Activated naive CD8-positive, alpha-beta T cell treated with anti-CD3 and anti-CD28 coated beads, Interleukin-2, amount 50 U/mL, for 24 hours (primary cell): ENCODE data around the gene ZNF428.
"Not testable (repeated sequence)": the region's sequence is repeated elsewhere in the genome, so short reads cannot be mapped to it uniquely, and the experiment has no call there.

Experiments
- ATAC-seq: fragments of 150-1000 bp; cut with Tn5 transposase; one replicate; pipeline ENCODE4 v1.10.0; 2021
- DNase-seq: peaks from one replicate; pipeline ENCODE4 v3.0.0; 2021
- H3K27ac Mint-ChIP-seq: one replicate; pipeline ENCODE4 v1.8.0; 2021; ENCODE audit warnings: mild to moderate bottlenecking, mixed read lengths
- H3K27me3 Mint-ChIP-seq: one replicate; pipeline ENCODE4 v1.8.0; 2021; ENCODE audit warnings: mixed read lengths
- H3K36me3 Mint-ChIP-seq: one replicate; pipeline ENCODE4 v1.8.0; 2021; ENCODE audit warnings: low read depth, mixed read lengths
- H3K4me1 Mint-ChIP-seq: one replicate; pipeline ENCODE4 v1.8.0; 2021; ENCODE audit warnings: mixed read lengths
- H3K4me3 Mint-ChIP-seq: one replicate; pipeline ENCODE4 v1.8.0; 2021; ENCODE audit warnings: mild to moderate bottlenecking, moderate library complexity, mixed read lengths
- H3K9me3 Mint-ChIP-seq: one replicate; pipeline ENCODE4 v1.8.0; 2021; ENCODE audit warnings: mixed read lengths

The ZNF428 gene

GRCh38 chr19:43595999-43596841 lies 23.2 kb downstream of the ZNF428 start, which contains the start of the genes IRGQ and ZNF576:
TSS of gene IRGQ (minus strand) at chr19:43596134. CDS start at chr19:43595338, 796 bp downstream.
TSS of gene ZNF576 (plus strand) at chr19:43596595. CDS start at chr19:43597109, 514 bp downstream.
- Mint-ChIP-seq H3K4me1 (peaks cover 36% of the 10 kb centered on the region), H3K9me3 (no peaks in the 10 kb centered on the region), H3K4me3 (peak within 1 kb of the TSS; percentile 91), H3K27me3 (peaks cover 2% of the 10 kb centered on the region), H3K27ac (peak within 1 kb of the TSS; percentile 99), H3K36me3 (peaks cover 28% of the 10 kb centered on the region)
- DNase-seq, result peak; percentile 100
- ATAC-seq, result peak; percentile 75

- ATAC-seq (no peak), DNase-seq (no peak)
- peaks cover 32% of the 10 kb centered on the region for H3K36me3 Mint-ChIP-seq
- H3K9me3 Mint-ChIP-seq, result no peaks in the 10 kb centered on the region
- peak overlapping the region; percentile 91 for H3K4me3 Mint-ChIP-seq
- peaks cover 2% of the 10 kb centered on the region for H3K27me3 Mint-ChIP-seq
- peaks cover 38% of the 10 kb centered on the region for H3K4me1 Mint-ChIP-seq
- H3K27ac Mint-ChIP-seq, result peak overlapping the region; percentile 99
Measured at GRCh38 chr19:43595605-43595998, 23.8 kb downstream of the ZNF428 start.

GRCh38 chr19:43594710-43595604 lies 24.5 kb downstream of the ZNF428 start:
- H3K9me3 Mint-ChIP-seq, result no peaks in the 10 kb centered on the region
- peak overlapping the region; percentile 91 for H3K4me3 Mint-ChIP-seq
- DNase-seq, result peak; percentile 73

GRCh38 chr19:43594081-43594697 lies 25.2 kb downstream of the ZNF428 start:
- H3K36me3 Mint-ChIP-seq, result peaks cover 38% of the 10 kb centered on the region
- H3K27ac Mint-ChIP-seq, result peak overlapping the region; percentile 31
- peaks cover 2% of the 10 kb centered on the region for H3K27me3 Mint-ChIP-seq
- no peaks in the 10 kb centered on the region for H3K9me3 Mint-ChIP-seq
- H3K4me3 Mint-ChIP-seq, result peak overlapping the region; percentile 91
- no peak for ATAC-seq
- DNase-seq, result no peak
- peaks cover 47% of the 10 kb centered on the region for H3K4me1 Mint-ChIP-seq

More at GRCh38 chr19:43594710-43595604, 24.5 kb downstream of the ZNF428 start:
- peak overlapping the region; percentile 99 for H3K27ac Mint-ChIP-seq
- peak; percentile 55 for ATAC-seq
- peaks cover 43% of the 10 kb centered on the region for H3K4me1 Mint-ChIP-seq
- peaks cover 2% of the 10 kb centered on the region for H3K27me3 Mint-ChIP-seq
- peaks cover 36% of the 10 kb centered on the region for H3K36me3 Mint-ChIP-seq

GRCh38 chr19:43592800-43593350 lies 26.6 kb downstream of the ZNF428 start:
- Mint-ChIP-seq H3K4me3 (no peak overlapping the region), H3K36me3 (peaks cover 37% of the 10 kb centered on the region), H3K4me1 (peaks cover 40% of the 10 kb centered on the region), H3K27me3 (peaks cover 2% of the 10 kb centered on the region), H3K27ac (no peak overlapping the region), H3K9me3 (no peaks in the 10 kb centered on the region)
- ATAC-seq (no peak), DNase-seq (no peak)

- peaks cover 31% of the 10 kb centered on the region for H3K36me3 Mint-ChIP-seq
- peaks cover 33% of the 10 kb centered on the region for H3K4me1 Mint-ChIP-seq
- H3K9me3 Mint-ChIP-seq, result no peaks in the 10 kb centered on the region
- no peak overlapping the region for H3K4me3 Mint-ChIP-seq
- no peak for ATAC-seq
- no peak for DNase-seq
- peaks cover 2% of the 10 kb centered on the region for H3K27me3 Mint-ChIP-seq
- H3K27ac Mint-ChIP-seq, result no peak overlapping the region
Measured at GRCh38 chr19:43591904-43592772, 27.3 kb downstream of the ZNF428 start.

GRCh38 chr19:43589678-43590077 lies 29.8 kb downstream of the ZNF428 start:
- peaks cover 28% of the 10 kb centered on the region for H3K4me1 Mint-ChIP-seq
- DNase-seq (no peak), ATAC-seq (no peak)
- peaks cover 34% of the 10 kb centered on the region for H3K36me3 Mint-ChIP-seq
- no peak overlapping the region for H3K4me3 Mint-ChIP-seq
- no peak overlapping the region for H3K27ac Mint-ChIP-seq
- no peaks in the 10 kb centered on the region for H3K9me3 Mint-ChIP-seq
- H3K27me3 Mint-ChIP-seq, result no peaks in the 10 kb centered on the region

GRCh38 chr19:43589277-43589676 lies 30.2 kb downstream of the ZNF428 start:
- H3K4me1 Mint-ChIP-seq, result peaks cover 32% of the 10 kb centered on the region

GRCh38 chr19:43587029-43587428 lies 32.4 kb downstream of the ZNF428 start:
- not testable (repeated sequence) for H3K27me3 Mint-ChIP-seq

More at GRCh38 chr19:43589277-43589676, 30.2 kb downstream of the ZNF428 start:
- H3K4me3 Mint-ChIP-seq, result no peak overlapping the region
- peaks cover 34% of the 10 kb centered on the region for H3K36me3 Mint-ChIP-seq
- no peaks in the 10 kb centered on the region for H3K27me3 Mint-ChIP-seq
- H3K27ac Mint-ChIP-seq, result no peak overlapping the region
- ATAC-seq (no peak), DNase-seq (no peak)
- H3K9me3 Mint-ChIP-seq, result no peaks in the 10 kb centered on the region

GRCh38 chr19:43586346-43586745 lies 33.1 kb downstream of the ZNF428 start:
- H3K36me3 Mint-ChIP-seq, result peaks cover 22% of the 10 kb centered on the region
- no peaks in the 10 kb centered on the region for H3K27me3 Mint-ChIP-seq
- no peak for DNase-seq
- peaks cover 32% of the 10 kb centered on the region for H3K4me1 Mint-ChIP-seq
- no peak overlapping the region for H3K4me3 Mint-ChIP-seq
- ATAC-seq, result no peak
- H3K9me3 Mint-ChIP-seq, result no peaks in the 10 kb centered on the region
- H3K27ac Mint-ChIP-seq, result no peak overlapping the region

More at GRCh38 chr19:43587029-43587428, 32.4 kb downstream of the ZNF428 start:
- H3K9me3 Mint-ChIP-seq, H3K27ac Mint-ChIP-seq, ATAC-seq, DNase-seq, H3K4me3 Mint-ChIP-seq: not testable (repeated sequence)
- H3K4me1 Mint-ChIP-seq, result peaks cover 27% of the 10 kb centered on the region
- H3K36me3 Mint-ChIP-seq, result peaks cover 22% of the 10 kb centered on the region

GRCh38 chr19:43584484-43584883 lies 34.9 kb downstream of the ZNF428 start:
- Mint-ChIP-seq H3K9me3 (no peaks in the 10 kb centered on the region), H3K36me3 (peaks cover 11% of the 10 kb centered on the region), H3K27ac (peak overlapping the region; percentile 53), H3K4me1 (peaks cover 28% of the 10 kb centered on the region), H3K4me3 (no peak overlapping the region), H3K27me3 (no peaks in the 10 kb centered on the region)
- ATAC-seq (no peak), DNase-seq (no peak)

GRCh38 chr19:43582495-43582894 lies 36.9 kb downstream of the ZNF428 start:
- Mint-ChIP-seq H3K27me3 (peaks cover 2% of the 10 kb centered on the region), H3K9me3 (no peaks in the 10 kb centered on the region), H3K27ac (no peak overlapping the region), H3K4me3 (no peak overlapping the region), H3K4me1 (peaks cover 40% of the 10 kb centered on the region), H3K36me3 (peaks cover 7% of the 10 kb centered on the region)
- DNase-seq, result no peak
- ATAC-seq, result no peak

GRCh38 chr19:43581467-43581866 lies 38.0 kb downstream of the ZNF428 start:
- peak overlapping the region; percentile 78 for H3K27ac Mint-ChIP-seq
- no peak for DNase-seq
- ATAC-seq, result no peak

More at GRCh38 chr19:43581467-43581866, 38.0 kb downstream of the ZNF428 start:
- Mint-ChIP-seq H3K36me3 (peaks cover 7% of the 10 kb centered on the region), H3K9me3 (no peaks in the 10 kb centered on the region), H3K4me1 (peaks cover 40% of the 10 kb centered on the region), H3K4me3 (peak overlapping the region; percentile 82), H3K27me3 (peaks cover 2% of the 10 kb centered on the region)
